NCI-H128 (cell line): ENCODE measurements around the gene BCKDHB.

Source experiments
- DNase-seq: peaks from one replicate; lab custom pipeline; 2025; ENCODE audit not compliant: unreplicated experiment; lab: John Stamatoyannopoulos, UW

The BCKDHB gene

GRCh38 chr6:80148220-80148619 lies 41.7 kb downstream of the BCKDHB start:
- DNase-seq, result no peak

- DNase-seq, result no peak
Observed at GRCh38 chr6:80151635-80152034, 45.2 kb downstream of the BCKDHB start.

- no peak for DNase-seq
Observed at GRCh38 chr6:80154160-80154559, 47.7 kb downstream of the BCKDHB start.

GRCh38 chr6:80156221-80156620 lies 49.8 kb downstream of the BCKDHB start:
- no peak for DNase-seq

- no peak for DNase-seq
Observed at GRCh38 chr6:80158478-80158989, 52.1 kb downstream of the BCKDHB start.

- no peak for DNase-seq
Observed at GRCh38 chr6:80161434-80161833, 55.0 kb downstream of the BCKDHB start.

GRCh38 chr6:80163754-80164187 lies 57.3 kb downstream of the BCKDHB start:
- no peak for DNase-seq

GRCh38 chr6:80165143-80165542 lies 58.7 kb downstream of the BCKDHB start:
- no peak for DNase-seq

GRCh38 chr6:80165819-80166218 lies 59.3 kb downstream of the BCKDHB start:
- DNase-seq, result no peak

GRCh38 chr6:80170433-80170832 lies 64.0 kb downstream of the BCKDHB start:
- DNase-seq, result no peak

GRCh38 chr6:80173411-80173810 lies 66.9 kb downstream of the BCKDHB start:
- DNase-seq, result no peak

- no peak for DNase-seq
Observed at GRCh38 chr6:80174900-80175572, 68.6 kb downstream of the BCKDHB start.

GRCh38 chr6:80179695-80180094 lies 73.2 kb downstream of the BCKDHB start:
- DNase-seq, result no peak

- DNase-seq, result no peak
Observed at GRCh38 chr6:80181352-80182081, 75.0 kb downstream of the BCKDHB start.

GRCh38 chr6:80182308-80182707 lies 75.8 kb downstream of the BCKDHB start:
- no peak for DNase-seq

- no peak for DNase-seq
Observed at GRCh38 chr6:80183019-80183795, 76.7 kb downstream of the BCKDHB start.

GRCh38 chr6:80185492-80185891 lies 79.0 kb downstream of the BCKDHB start:
- no peak for DNase-seq

- DNase-seq, result no peak
Observed at GRCh38 chr6:80186082-80186481, 79.6 kb downstream of the BCKDHB start.

GRCh38 chr6:80196906-80197305 lies 90.4 kb downstream of the BCKDHB start:
- DNase-seq, result no peak

- DNase-seq, result no peak
Observed at GRCh38 chr6:80197474-80197873, 91.0 kb downstream of the BCKDHB start.

- DNase-seq, result no peak
Observed at GRCh38 chr6:80197986-80198385, 91.5 kb downstream of the BCKDHB start.

- no peak for DNase-seq
Observed at GRCh38 chr6:80203283-80203682, 96.8 kb downstream of the BCKDHB start.
